Bronchus fibroblast of lung (primary cell): ENCODE measurements around the gene TMEM126B. TPM values are rescaled to one million over a fixed set of nuclear protein-coding genes. Genes with fewer than 3 reads are reported as not detected.

Experiments used
- total RNA-seq: library from RNA; depleted of rRNA; stranded (reverse); fragments of >200 nt; gene quantifications from 2 replicates; pipeline ENCODE4 v1.2.3, GENCODE V29; 2015

The TMEM126B gene
- 68.4 and 70.0 TPM in 2 replicates for total RNA-seq

GRCh38 chr11:85627998-85628770 lies at the start of gene TMEM126B:
TSS of gene TMEM126B (plus strand) at chr11:85628593. CDS start at chr11:85628608, 15 bp downstream.

GRCh38 chr11:85627332-85627997 lies 928 bp upstream of the TMEM126B start, which contains the start of gene DLG2:
TSS of gene DLG2 (minus strand) at chr11:85627344.

GRCh38 chr11:85647604-85648299 lies 19.4 kb downstream of the TMEM126B start, which contains the start of gene TMEM126A:
TSS of gene TMEM126A (plus strand) at chr11:85647967. CDS start at chr11:85650256, 2,289 bp downstream.

GRCh38 chr11:85664615-85665481 lies 36.5 kb downstream of the TMEM126B start, which contains the start of gene CREBZF:
TSS of gene CREBZF (minus strand) at chr11:85665129. CDS start at chr11:85664875, 254 bp downstream.

GRCh38 chr11:85685820-85686459 lies 57.5 kb downstream of the TMEM126B start, which contains the start of gene CCDC89:
TSS of gene CCDC89 (minus strand) at chr11:85686195. CDS start at chr11:85686130, 65 bp downstream.

Other genes with a start within 250 kb of the TMEM126B start
- gene DLG2, start 1.2 kb upstream of the TMEM126B start, total RNA-seq: 0.17 and 0.45 TPM in 2 replicates
- 40.2 and 43.7 TPM in 2 replicates for gene TMEM126A, start 19.4 kb downstream of the TMEM126B start, total RNA-seq
- 13.7 and 15.6 TPM in 2 replicates for gene CREBZF, start 36.5 kb downstream of the TMEM126B start, total RNA-seq
- 4.0 and 5.2 TPM in 2 replicates for gene CCDC89, start 57.6 kb downstream of the TMEM126B start, total RNA-seq
- 36.5 and 49.4 TPM in 2 replicates for gene SYTL2, start 182.5 kb downstream of the TMEM126B start, total RNA-seq
- 0.17 TPM in 1 of 2 replicates, not detected in the other for gene CCDC83, start 226.8 kb downstream of the TMEM126B start, total RNA-seq